Chondrocyte (in vitro differentiated cells): ENCODE results near the gene MGARP. TPM values are rescaled to one million over a fixed set of nuclear protein-coding genes. Genes with fewer than 3 reads are reported as not detected.

Source experiments
- DNase-seq: peaks from one replicate; pipeline ENCODE4 v3.0.0; 2021; ENCODE audit warnings: mixed read lengths, low spot score
- H3K27ac Mint-ChIP-seq: one replicate; pipeline ENCODE4 v1.8.0; 2021; ENCODE audit warnings: mild to moderate bottlenecking, moderate library complexity, mixed read lengths; ENCODE audit not compliant: unreplicated experiment
- H3K27me3 Mint-ChIP-seq: 2 replicates; pipeline ENCODE4 v1.8.0; 2021; ENCODE audit warnings: low read depth, mixed read lengths
- H3K36me3 Mint-ChIP-seq: 2 replicates; pipeline ENCODE4 v1.8.0; 2021; ENCODE audit warnings: low read depth, mixed read lengths
- H3K4me1 Mint-ChIP-seq: 2 replicates; pipeline ENCODE4 v1.8.0; 2021; ENCODE audit warnings: low read depth, mild to moderate bottlenecking, mixed read lengths
- H3K4me3 Mint-ChIP-seq: one replicate; pipeline ENCODE4 v1.8.0; 2021; ENCODE audit warnings: mild to moderate bottlenecking, moderate library complexity, mixed read lengths; ENCODE audit not compliant: unreplicated experiment
- H3K9me3 Mint-ChIP-seq: 2 replicates; pipeline ENCODE4 v1.8.0; 2021; ENCODE audit warnings: low read depth, mixed read lengths
- CTCF ChIP-seq: fragments of 200-600 bp; sonication (generic); IDR thresholded peaks from 2 replicates; pipeline ENCODE4 v1.5.0; 2021; ENCODE audit warnings: antibody characterized with exemption, mild to moderate bottlenecking, moderate library complexity
- total RNA-seq: library from RNA; stranded (reverse); gene quantifications from 3 replicates; pipeline ENCODE4 v1.2.1, GENCODE V29; 2021

Gene MGARP
- total RNA-seq, 1 donor from 2014 or later: 3.5 TPM

GRCh38 chr4:139295206-139295941 is 15.3 kb upstream of the MGARP start:
- no peaks in the 10 kb centered on the region for H3K27me3 Mint-ChIP-seq
- H3K9me3 Mint-ChIP-seq: no peaks in the 10 kb centered on the region
- H3K36me3 Mint-ChIP-seq: peaks cover 6% of the 10 kb centered on the region
- H3K27ac Mint-ChIP-seq: peak overlapping the region; percentile 92
- peak; percentile 99 for TF ChIP-seq CTCF
- peak overlapping the region; percentile 93 for H3K4me3 Mint-ChIP-seq
- H3K4me1 Mint-ChIP-seq: peaks cover 26% of the 10 kb centered on the region
- peak; percentile 98 for DNase-seq

GRCh38 chr4:139286186-139286698 is 6.2 kb upstream of the MGARP start:
- Mint-ChIP-seq H3K9me3 (no peaks in the 10 kb centered on the region), H3K36me3 (peaks cover 8% of the 10 kb centered on the region), H3K4me3 (no peak overlapping the region), H3K4me1 (peaks cover 17% of the 10 kb centered on the region), H3K27ac (no peak overlapping the region), H3K27me3 (no peaks in the 10 kb centered on the region)
- TF ChIP-seq CTCF: no peak
- DNase-seq: no peak

- Mint-ChIP-seq H3K4me1 (peaks cover 34% of the 10 kb centered on the region), H3K4me3 (no peak overlapping the region), H3K27ac (no peak overlapping the region), H3K9me3 (no peaks in the 10 kb centered on the region), H3K27me3 (no peaks in the 10 kb centered on the region), H3K36me3 (peaks cover 2% of the 10 kb centered on the region)
- DNase-seq: no peak
- TF ChIP-seq CTCF: no peak
These were observed 2.7 kb upstream of the MGARP start for GRCh38 chr4:139282721-139283075.

- DNase-seq: no peak
- no peaks in the 10 kb centered on the region for H3K9me3 Mint-ChIP-seq
- peaks cover 2% of the 10 kb centered on the region for H3K36me3 Mint-ChIP-seq
- no peak overlapping the region for H3K4me3 Mint-ChIP-seq
- TF ChIP-seq CTCF: no peak
- H3K27me3 Mint-ChIP-seq: no peaks in the 10 kb centered on the region
- H3K4me1 Mint-ChIP-seq: peaks cover 34% of the 10 kb centered on the region
- H3K27ac Mint-ChIP-seq: no peak overlapping the region
These were observed 2.2 kb upstream of the MGARP start for GRCh38 chr4:139282065-139282720.

GRCh38 chr4:139278912-139279759 is 889 bp downstream of the MGARP start:
- Mint-ChIP-seq H3K9me3 (no peaks in the 10 kb centered on the region), H3K27ac (no peak overlapping the region), H3K4me1 (peaks cover 34% of the 10 kb centered on the region), H3K36me3 (no peaks in the 10 kb centered on the region), H3K4me3 (peak overlapping the region; percentile 79), H3K27me3 (peaks cover 2% of the 10 kb centered on the region)
- DNase-seq: no peak
- TF ChIP-seq CTCF: no peak
